ENCODE data around the gene PBX1.
A peak's percentile ranks its signal among the peaks of the same experiment; 100 is the strongest.

Gene PBX1

DNA sequence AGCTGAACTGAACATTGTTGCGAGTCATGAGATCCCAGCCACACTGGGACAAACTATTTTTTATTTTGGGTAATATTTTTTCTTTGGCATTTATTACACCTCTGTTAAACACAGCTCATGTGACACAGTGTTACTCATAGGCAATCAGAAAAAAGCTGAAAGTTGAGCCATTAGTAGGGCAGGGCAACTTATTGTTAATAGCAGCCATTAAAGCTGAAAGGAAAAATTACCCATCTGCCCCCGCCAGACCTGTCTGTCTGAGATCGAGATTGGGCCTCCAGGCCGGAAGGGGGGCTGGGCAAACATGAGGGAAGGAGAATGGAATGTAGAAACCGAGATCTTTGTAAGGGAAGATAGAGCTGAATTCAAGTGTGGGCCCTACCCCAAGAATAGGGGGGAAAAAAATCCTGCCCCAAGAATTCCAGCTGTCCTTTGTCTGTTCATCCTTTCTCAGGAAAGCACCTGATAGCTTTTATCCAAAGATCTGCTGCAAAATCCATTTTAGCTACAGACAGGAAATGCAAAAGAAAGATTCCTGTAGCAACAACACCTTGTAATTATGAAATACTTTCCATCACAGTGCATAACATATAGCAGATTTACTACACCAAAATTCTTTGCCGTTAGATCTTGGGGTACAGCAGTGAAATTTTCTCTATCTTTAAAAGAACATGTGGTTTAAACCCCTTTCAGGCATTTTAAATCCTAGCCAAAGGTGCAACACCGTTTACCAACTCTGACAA is 212.8 kb downstream of the PBX1 start:
- peak overlapping the region; percentile 83; the same call in 1 of the 2 replicates for H3K27ac ChIP-seq
- POLR2A ChIA-PET (ENCODE audit: low non-redundant PET): no interaction called here
- DNase-seq (ENCODE audit: low spot score): peak; percentile 74
- TF ChIP-seq, protein P1, sequence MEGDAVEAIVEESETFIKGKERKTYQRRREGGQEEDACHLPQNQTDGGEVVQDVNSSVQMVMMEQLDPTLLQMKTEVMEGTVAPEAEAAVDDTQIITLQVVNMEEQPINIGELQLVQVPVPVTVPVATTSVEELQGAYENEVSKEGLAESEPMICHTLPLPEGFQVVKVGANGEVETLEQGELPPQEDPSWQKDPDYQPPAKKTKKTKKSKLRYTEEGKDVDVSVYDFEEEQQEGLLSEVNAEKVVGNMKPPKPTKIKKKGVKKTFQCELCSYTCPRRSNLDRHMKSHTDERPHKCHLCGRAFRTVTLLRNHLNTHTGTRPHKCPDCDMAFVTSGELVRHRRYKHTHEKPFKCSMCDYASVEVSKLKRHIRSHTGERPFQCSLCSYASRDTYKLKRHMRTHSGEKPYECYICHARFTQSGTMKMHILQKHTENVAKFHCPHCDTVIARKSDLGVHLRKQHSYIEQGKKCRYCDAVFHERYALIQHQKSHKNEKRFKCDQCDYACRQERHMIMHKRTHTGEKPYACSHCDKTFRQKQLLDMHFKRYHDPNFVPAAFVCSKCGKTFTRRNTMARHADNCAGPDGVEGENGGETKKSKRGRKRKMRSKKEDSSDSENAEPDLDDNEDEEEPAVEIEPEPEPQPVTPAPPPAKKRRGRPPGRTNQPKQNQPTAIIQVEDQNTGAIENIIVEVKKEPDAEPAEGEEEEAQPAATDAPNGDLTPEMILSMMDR (conservative IDR thresholded peaks at IDR 0.05; ENCODE audit: low read depth): no peak
- CTCF ChIA-PET: interaction anchor here (2.3 kb wide), 1 partner anchor 16 kb away, joined by 12 read pairs; no protein-coding TSS in a partner anchor

GRCh38 chr1:164772635-164773034 is 213.7 kb downstream of the PBX1 start:
- TF ChIP-seq, protein P1 (conservative IDR thresholded peaks at IDR 0.05; ENCODE audit: low read depth): no peak
- ChIA-PET POLR2A (ENCODE audit: low non-redundant PET) (no interaction called here), CTCF (interaction anchor here (2.3 kb wide), 1 partner anchor 15 kb away, joined by 12 read pairs; no protein-coding TSS in a partner anchor)
- DNase-seq (ENCODE audit: low spot score): peak; percentile 87
- H3K27ac ChIP-seq: peak overlapping the region; percentile 83

- ChIA-PET POLR2A (ENCODE audit: low non-redundant PET) (interaction anchor here (0.8 kb wide), 1 partner anchor 1000 kb away, joined by 4 read pairs; no protein-coding TSS in a partner anchor), CTCF (interaction anchor here (2.3 kb wide), 1 partner anchor 14 kb away, joined by 12 read pairs; no protein-coding TSS in a partner anchor)
- no peak for DNase-seq (ENCODE audit: low spot score)
- peak overlapping the region; percentile 83; the same call in 1 of the 2 replicates for H3K27ac ChIP-seq
- TF ChIP-seq, protein P1 (conservative IDR thresholded peaks at IDR 0.05; ENCODE audit: low read depth): no peak
Observed at GRCh38 chr1:164773102-164773501, 214.1 kb downstream of the PBX1 start.

- H3K27ac ChIP-seq: no peak overlapping the region
- no peak for DNase-seq (ENCODE audit: low spot score)
- TF ChIP-seq, protein P1 (conservative IDR thresholded peaks at IDR 0.05; ENCODE audit: low read depth): no peak
- ChIA-PET POLR2A (ENCODE audit: low non-redundant PET) (no interaction called here), CTCF (no interaction called here)
Observed at GRCh38 chr1:164774413-164774812, 215.4 kb downstream of the PBX1 start.

DNA sequence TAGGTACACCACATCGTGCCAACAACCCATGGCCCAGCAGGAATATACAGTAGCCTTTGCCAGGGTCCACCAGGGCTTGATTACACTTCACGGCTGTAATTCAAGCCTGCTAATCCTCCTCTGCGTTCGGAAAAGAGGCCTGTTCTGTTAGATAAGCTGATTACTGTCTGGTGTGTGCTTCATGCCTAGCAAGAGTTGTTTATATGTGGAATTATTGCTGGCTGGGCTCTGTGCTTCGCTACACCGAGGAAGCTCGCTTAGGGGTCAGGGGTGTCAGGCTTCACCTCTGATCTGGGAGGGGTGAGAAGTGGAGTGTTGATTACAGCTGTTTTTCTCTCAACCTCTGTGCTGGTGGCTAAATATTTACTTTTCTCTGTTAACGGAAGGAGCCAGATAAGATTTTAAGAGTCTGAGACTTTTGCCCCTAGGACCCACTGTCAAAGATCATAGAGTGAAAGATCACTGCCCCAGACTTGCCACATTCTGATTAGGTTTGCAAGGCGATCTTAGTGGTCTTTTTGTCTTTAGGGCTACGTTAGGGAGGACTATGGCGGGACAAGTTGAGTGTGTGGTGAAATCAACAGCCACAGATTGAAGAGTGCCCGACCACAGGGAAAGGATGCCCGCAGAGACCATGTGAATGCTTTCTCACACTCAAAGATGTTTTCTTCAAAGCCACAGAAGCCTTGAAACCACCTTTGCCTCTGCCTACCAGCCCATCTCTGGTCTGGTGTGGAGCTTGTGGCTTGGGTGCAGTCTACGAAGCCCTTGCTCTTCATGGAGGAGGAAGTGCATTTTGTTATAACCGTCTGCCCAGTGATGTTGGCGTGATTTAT is 216.1 kb downstream of the PBX1 start:
- TF ChIP-seq, protein P1 (conservative IDR thresholded peaks at IDR 0.05; ENCODE audit: low read depth): no peak
- H3K27ac ChIP-seq: no peak overlapping the region
- POLR2A ChIA-PET (ENCODE audit: low non-redundant PET): no interaction called here
- CTCF ChIA-PET: interaction anchor here (0.9 kb wide), 1 partner anchor 12 kb away, joined by 3 read pairs; no protein-coding TSS in a partner anchor
- no peak for DNase-seq (ENCODE audit: low spot score)

DNA sequence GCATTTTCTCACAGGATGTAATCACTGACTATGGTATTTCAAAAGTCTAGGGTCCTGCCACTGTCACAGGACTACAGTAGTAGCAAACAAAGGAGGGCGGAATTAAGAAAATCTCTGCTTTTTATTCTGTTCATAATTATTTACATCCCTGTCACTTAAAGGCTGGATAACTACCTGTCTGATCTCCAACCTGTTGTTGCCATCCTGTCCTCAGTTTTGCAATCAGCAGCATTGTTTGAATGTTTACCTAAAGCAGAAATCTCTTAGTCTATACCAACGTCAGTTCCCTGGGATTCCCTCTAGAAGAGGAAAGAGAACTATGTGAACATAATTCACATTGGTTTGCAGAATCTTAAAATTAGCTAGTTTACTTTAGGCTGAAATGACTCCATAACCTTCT is 218.5 kb downstream of the PBX1 start:
- no peak for DNase-seq (ENCODE audit: low spot score)
- H3K27ac ChIP-seq: no peak overlapping the region
- ChIA-PET POLR2A (ENCODE audit: low non-redundant PET) (no interaction called here), CTCF (no interaction called here)
- TF ChIP-seq, protein P1 (conservative IDR thresholded peaks at IDR 0.05; ENCODE audit: low read depth): no peak
